Keratinocyte (primary cell): Measurements from ENCODE around the gene RASD2. TPM values are rescaled to one million over a fixed set of nuclear protein-coding genes. Genes with fewer than 3 reads are reported as not detected.

Experiments used
- DNase-seq: peaks from one replicate; pipeline ENCODE4 v3.0.0-alpha.2; 2011; ENCODE audit warnings: low read depth, missing footprints, low spot score
- FAIRE-seq: peaks from 2 replicates; lab custom pipeline; 2011; peaks lifted over from hg19 to GRCh38; lab: Jason Lieb, UNC
- H2AFZ ChIP-seq: 2 replicates; pipeline ENCODE4 v1.6.0; 2012; ENCODE audit warnings: low read length, control low read depth, inconsistent platforms; ENCODE audit not compliant: control insufficient read depth
- H3K27ac ChIP-seq: 2 replicates; pipeline ENCODE4 v1.5.1; 2011; ENCODE audit warnings: low read length; ENCODE audit not compliant: control insufficient read depth, insufficient read depth
- H3K27me3 ChIP-seq: 3 replicates; pipeline ENCODE4 v1.6.0; 2011; ENCODE audit warnings: low read length; ENCODE audit not compliant: control insufficient read depth, insufficient read depth; ENCODE audit errors: extremely low read depth
- H3K36me3 ChIP-seq, 2 experiments: 2 replicates in 1 of 2; 3 replicates in 1 of 2; pipeline ENCODE4 v1.5.1; 2011; ENCODE audit warnings: low read length in 2 of 2, mild to moderate bottlenecking in 1 of 2; ENCODE audit not compliant: control insufficient read depth in 2 of 2, insufficient read depth in 2 of 2; ENCODE audit errors: extremely low read depth in 1 of 2
- H3K4me1 ChIP-seq: 3 replicates; pipeline ENCODE4 v1.5.1; 2011; ENCODE audit warnings: low read length; ENCODE audit not compliant: control insufficient read depth, insufficient read depth; ENCODE audit errors: extremely low read depth
- H3K4me2 ChIP-seq: 3 replicates; pipeline ENCODE4 v1.6.0; 2011; ENCODE audit warnings: low read depth, low read length; ENCODE audit not compliant: control insufficient read depth, insufficient read depth; ENCODE audit errors: extremely low read depth
- H3K4me3 ChIP-seq, 3 experiments: fragments of 200-600 bp in 1 of 3; sonication (generic) in 1 of 3; 2 replicates in 2 of 3; 3 replicates in 1 of 3; pipeline ENCODE4 v1.5.1; 2011 to 2016; ENCODE audit warnings: low read length in 3 of 3, mild to moderate bottlenecking in 3 of 3, control low read depth in 2 of 3, inconsistent platforms in 1 of 3, low read depth in 1 of 3, mixed read lengths in 1 of 3, mixed run types in 1 of 3, moderate library complexity in 1 of 3; ENCODE audit not compliant: control insufficient read depth in 2 of 3, insufficient read depth in 2 of 3; ENCODE audit errors: extremely low read depth in 1 of 3
- H3K79me2 ChIP-seq: 2 replicates; pipeline ENCODE4 v1.6.0; 2012; ENCODE audit warnings: low read length; ENCODE audit not compliant: control insufficient read depth, insufficient read depth
- H3K9ac ChIP-seq: 3 replicates; pipeline ENCODE4 v1.6.0; 2011; ENCODE audit warnings: low read length; ENCODE audit not compliant: control insufficient read depth, insufficient read depth; ENCODE audit errors: extremely low read depth
- H3K9me1 ChIP-seq: 3 replicates; pipeline ENCODE4 v1.6.0; 2011; ENCODE audit warnings: low read length; ENCODE audit not compliant: control insufficient read depth, insufficient read depth; ENCODE audit errors: extremely low read depth
- H3K9me3 ChIP-seq: 2 replicates; pipeline ENCODE4 v1.5.1; 2012; ENCODE audit warnings: low read depth, low read length; ENCODE audit not compliant: control insufficient read depth
- H4K20me1 ChIP-seq: 3 replicates; pipeline ENCODE4 v1.6.0; 2011; ENCODE audit warnings: low read length; ENCODE audit not compliant: control insufficient read depth, insufficient read depth; ENCODE audit errors: extremely low read depth
- CTCF ChIP-seq, 3 experiments: IDR thresholded peaks in 1 of 3; conservative IDR thresholded peaks in 1 of 3; optimal IDR thresholded peaks in 1 of 3; 2 replicates in 2 of 3; 3 replicates in 1 of 3; pipeline versions ENCODE3 to v1.5.1; 2011; ENCODE audit warnings: low read length in 3 of 3, mild to moderate bottlenecking in 3 of 3, moderate library complexity in 2 of 3, control low read depth in 1 of 3, inconsistent platforms in 1 of 3; ENCODE audit not compliant: insufficient read depth in 2 of 3; ENCODE audit errors: extremely low read depth in 1 of 3
- EZH2 ChIP-seq: IDR thresholded peaks from one replicate; pipeline ENCODE4 v1.6.1; 2012; ENCODE audit warnings: inconsistent platforms, mild to moderate bottlenecking, low read length, moderate library complexity
- dilution Hi-C: fragments of 300-500 bp; cut with MboI; formaldehyde crosslinking; loops from one replicate; pipeline ENCODE4 v1.7.0; 2020; ENCODE audit warnings: low sequenced_read_pairs; ENCODE audit not compliant: extremely low pct_ligation_motif_present
- polyA plus RNA-seq, 5 experiments: library from polyadenylated mRNA; depleted of rRNA in 3 of 5; stranded (reverse) in 3 of 5; stranded (forward) in 1 of 5; unstranded in 1 of 5; fragments of >200 nt; gene quantifications; 1 replicate in 1 of 5; 2 replicates in 3 of 5; 3 replicates in 1 of 5; pipeline versions ENCODE4 v1.2.1 to v1.2.3, GENCODE V29; 2011 to 2012; ENCODE audit warnings: missing spikeins in 2 of 5, low read depth in 1 of 5, low replicate concordance in 1 of 5

Gene RASD2
- polyA plus RNA-seq, 1 donor (not counting 4 experiments of a cell fraction or from before 2014, with no cell fraction given), result 0.03 TPM

GRCh38 chr22:35552196-35552842, 11.7 kb downstream of the RASD2 start:
- no peaks in the 10 kb centered on the region for H3K9me3 ChIP-seq
- H3K4me3 ChIP-seq, result no peak overlapping the region
- H3K27me3 ChIP-seq, result peaks cover 44% of the 10 kb centered on the region
- H3K79me2 ChIP-seq, result no peaks in the 10 kb centered on the region
- H3K36me3 ChIP-seq, result no peaks in the 10 kb centered on the region
- H3K4me1 ChIP-seq, result no peaks in the 10 kb centered on the region
- dilution Hi-C loops, result no loop called here
- DNase-seq, result no peak
- no peak overlapping the region for H3K4me2 ChIP-seq
- H2AFZ ChIP-seq, result no peak overlapping the region
- FAIRE-seq, result no peak
- TF ChIP-seq CTCF (optimal IDR thresholded peaks at IDR 0.05 in 1 of 3, IDR thresholded peaks at IDR 0.05 in 1 of 3, conservative IDR thresholded peaks at IDR 0.05 in 1 of 3; ENCODE audit: extremely low read depth in 1 of 3, insufficient read depth in 2 of 3, low read length in 3 of 3), result no peak
- no peak for TF ChIP-seq EZH2
- H3K9me1 ChIP-seq, result no peaks in the 10 kb centered on the region
- no peak overlapping the region for H3K9ac ChIP-seq
- peaks cover 3% of the 10 kb centered on the region for H4K20me1 ChIP-seq
- H3K27ac ChIP-seq, result no peak overlapping the region

- no peaks in the 10 kb centered on the region for H3K79me2 ChIP-seq
- TF ChIP-seq EZH2 (no peak), CTCF (optimal IDR thresholded peaks at IDR 0.05 in 1 of 3, IDR thresholded peaks at IDR 0.05 in 1 of 3, conservative IDR thresholded peaks at IDR 0.05 in 1 of 3; ENCODE audit: extremely low read depth in 1 of 3, insufficient read depth in 2 of 3, low read length in 3 of 3) (no peak)
- no peaks in the 10 kb centered on the region for H3K36me3 ChIP-seq
- no peak overlapping the region for H3K4me2 ChIP-seq
- no peaks in the 10 kb centered on the region for H3K4me1 ChIP-seq
- H3K27ac ChIP-seq, result no peak overlapping the region
- no peaks in the 10 kb centered on the region for H3K9me1 ChIP-seq
- peaks cover 44% of the 10 kb centered on the region for H3K27me3 ChIP-seq
- H3K4me3 ChIP-seq, result no peak overlapping the region
- peaks cover 3% of the 10 kb centered on the region for H4K20me1 ChIP-seq
- DNase-seq (no peak), FAIRE-seq (no peak)
- H3K9me3 ChIP-seq, result no peaks in the 10 kb centered on the region
- no peak overlapping the region for H3K9ac ChIP-seq
- dilution Hi-C loops, result no loop called here
- H2AFZ ChIP-seq, result no peak overlapping the region
Measured at GRCh38 chr22:35552846-35553245, 12.2 kb downstream of the RASD2 start.
